ENCODE data around the gene PEF1.

PEF1 gene

GRCh38 chr1:31586376-31587327, 58.0 kb downstream of the PEF1 start:
- DNase-seq (ENCODE audit: insufficient read length, low spot score) = no peak
- no peak for FAIRE-seq

- DNase-seq (ENCODE audit: insufficient read length, low spot score) (no peak), FAIRE-seq (no peak)
These were observed 58.8 kb downstream of the PEF1 start for GRCh38 chr1:31585736-31586365.

GRCh38 chr1:31584869-31585735, 59.6 kb downstream of the PEF1 start:
- DNase-seq (ENCODE audit: insufficient read length, low spot score) (no peak), FAIRE-seq (no peak)

GRCh38 chr1:31583995-31584868, 60.4 kb downstream of the PEF1 start:
- no peak for FAIRE-seq
- no peak for DNase-seq (ENCODE audit: insufficient read length, low spot score)

- FAIRE-seq (no peak), DNase-seq (ENCODE audit: insufficient read length, low spot score) (no peak)
These were observed 61.3 kb downstream of the PEF1 start for GRCh38 chr1:31583082-31583994.

- FAIRE-seq (no peak), DNase-seq (ENCODE audit: insufficient read length, low spot score) (no peak)
These were observed 62.6 kb downstream of the PEF1 start for GRCh38 chr1:31581821-31582810.

GRCh38 chr1:31580891-31581603, 63.6 kb downstream of the PEF1 start:
- no peak for FAIRE-seq
- DNase-seq (ENCODE audit: insufficient read length, low spot score) = no peak

- DNase-seq (ENCODE audit: insufficient read length, low spot score) = no peak
- FAIRE-seq = no peak
These were observed 64.2 kb downstream of the PEF1 start for GRCh38 chr1:31580513-31580870.

All from GM19239 (cell line).